ENCODE data around the gene MAPKAP1.

MAPKAP1 gene

DNA sequence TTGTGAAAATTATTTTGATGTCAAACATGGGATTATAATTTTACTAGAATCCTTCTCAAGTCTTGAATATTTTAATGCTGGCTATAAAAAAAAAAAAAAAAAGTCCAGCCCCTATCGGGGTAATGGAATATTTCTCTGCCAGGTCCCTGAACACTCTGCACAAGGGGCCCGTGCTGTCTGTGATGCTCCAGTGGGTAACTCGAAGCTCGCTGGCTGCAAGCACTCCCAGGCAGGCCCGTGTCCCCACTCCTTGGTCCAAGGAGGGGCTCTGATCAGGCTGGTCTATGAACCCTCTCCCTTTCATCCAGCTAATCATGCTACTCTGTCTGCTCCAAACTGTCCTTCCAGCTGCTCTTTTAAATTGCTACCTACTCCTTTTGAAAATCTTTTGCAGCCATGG lies 264.6 kb downstream of the MAPKAP1 start:
- H3K27ac ChIP-seq = no peak overlapping the region
- DNase-seq (ENCODE audit: low read depth, low spot score) = no peak

DNA sequence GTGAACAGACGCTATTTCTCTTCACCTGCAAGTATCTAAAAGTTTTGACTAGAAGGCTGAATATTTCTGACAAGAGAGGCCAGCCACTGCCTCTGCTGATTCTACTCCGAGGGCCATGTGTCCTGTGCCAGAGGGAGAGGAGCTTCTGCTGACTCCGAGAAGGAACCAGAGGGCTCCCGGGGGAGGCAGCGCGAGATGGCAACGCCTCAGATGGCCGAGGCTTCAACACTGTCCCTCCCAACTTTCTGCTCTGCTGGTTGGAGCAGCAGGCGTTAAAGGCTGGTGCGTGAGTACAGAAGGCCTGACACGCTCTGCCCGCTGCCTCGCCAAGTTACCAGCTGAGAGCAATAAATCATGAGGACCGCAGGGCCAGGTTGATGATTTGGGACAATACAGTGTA lies 266.6 kb downstream of the MAPKAP1 start:
- no peak overlapping the region for H3K27ac ChIP-seq
- DNase-seq (ENCODE audit: low read depth, low spot score) = no peak

DNA sequence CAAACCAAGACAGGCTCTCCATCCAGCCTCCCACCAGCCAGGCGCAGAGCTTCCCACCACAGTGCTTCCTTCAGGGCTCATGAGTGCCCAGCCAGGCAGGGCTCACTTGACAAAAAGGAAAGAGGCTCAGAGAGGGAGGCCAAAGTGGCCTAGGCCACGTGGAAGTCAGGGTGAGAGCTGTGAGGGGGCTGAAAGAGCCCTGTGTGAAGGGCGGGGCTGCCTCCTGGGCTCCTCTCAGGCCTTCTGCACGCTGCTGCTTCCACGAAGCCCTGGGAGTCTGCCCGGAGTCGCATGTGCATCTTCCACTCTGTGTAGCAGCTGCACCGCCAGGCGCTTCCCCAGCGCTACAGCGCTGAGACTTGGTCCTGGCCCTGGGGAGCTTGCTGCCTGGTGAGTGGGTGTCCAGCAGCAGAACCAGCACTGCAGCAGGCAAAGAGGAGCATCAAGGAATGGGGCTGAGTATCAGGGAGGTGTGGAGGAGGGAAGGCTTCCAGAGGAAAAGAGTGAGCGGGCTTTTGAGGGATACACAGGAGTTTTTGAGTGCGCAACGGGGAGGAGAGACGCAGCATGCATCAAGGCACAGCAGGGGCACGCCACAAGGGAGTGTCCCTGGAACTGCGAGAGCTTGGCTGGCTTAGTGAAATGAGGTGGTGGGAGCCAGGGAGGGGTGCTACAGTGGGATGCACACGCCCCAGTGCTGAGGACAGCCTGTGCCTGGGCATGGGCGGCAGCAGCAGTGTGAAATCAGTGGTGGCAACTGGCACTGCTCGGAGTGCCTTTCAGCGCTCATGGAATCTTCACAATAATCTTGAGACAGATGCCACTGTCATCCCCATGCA lies 267.4 kb downstream of the MAPKAP1 start:
- no peak for DNase-seq (ENCODE audit: low read depth, low spot score)
- no peak overlapping the region for H3K27ac ChIP-seq

DNA sequence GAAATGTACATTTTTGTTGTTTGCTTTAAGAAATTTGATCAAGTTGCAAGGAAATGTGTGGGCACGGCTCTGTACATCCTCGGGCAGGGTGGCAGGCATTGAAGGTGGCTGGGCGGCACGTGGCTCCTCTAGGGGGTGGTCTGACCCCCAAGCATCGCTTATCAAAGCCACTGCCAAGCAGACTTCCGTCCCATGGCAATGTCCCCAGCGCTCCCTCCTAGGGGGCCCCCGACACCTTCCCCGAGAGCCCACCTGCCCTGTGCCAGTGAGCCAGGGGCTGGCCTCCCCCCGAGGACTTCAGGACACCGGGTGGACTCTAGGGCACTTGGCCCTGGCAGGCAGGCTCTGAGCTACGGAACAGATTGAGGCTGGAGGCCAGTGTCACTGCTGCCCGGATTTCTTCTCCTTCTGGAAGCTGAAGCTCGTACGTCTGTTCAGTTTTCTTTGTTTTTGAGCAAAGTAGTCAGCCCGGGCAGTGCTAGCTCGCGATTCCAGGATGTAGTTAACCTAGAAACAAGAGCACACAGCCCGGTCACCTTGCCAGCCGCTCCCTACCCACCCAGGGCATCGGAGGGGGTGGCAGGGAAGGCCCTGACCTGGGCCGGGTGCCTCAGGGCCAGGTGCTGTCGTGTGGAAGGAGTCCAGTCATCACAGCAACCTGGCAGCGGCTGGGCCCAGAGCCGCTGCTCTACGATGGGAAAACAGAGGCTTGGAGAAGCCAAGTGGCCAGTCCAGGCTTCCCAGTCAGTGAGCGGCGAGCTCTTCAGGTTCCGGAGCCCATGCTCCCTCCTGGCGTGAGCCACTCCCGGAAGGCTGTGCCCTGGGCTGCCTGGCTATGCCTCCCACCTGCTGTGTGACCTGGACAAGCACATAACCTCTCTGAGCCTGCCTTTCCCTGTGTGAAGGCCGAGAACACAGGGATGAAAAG lies 268.2 kb downstream of the MAPKAP1 start:
- no peak for DNase-seq (ENCODE audit: low read depth, low spot score)
- H3K27ac ChIP-seq = no peak overlapping the region

DNA sequence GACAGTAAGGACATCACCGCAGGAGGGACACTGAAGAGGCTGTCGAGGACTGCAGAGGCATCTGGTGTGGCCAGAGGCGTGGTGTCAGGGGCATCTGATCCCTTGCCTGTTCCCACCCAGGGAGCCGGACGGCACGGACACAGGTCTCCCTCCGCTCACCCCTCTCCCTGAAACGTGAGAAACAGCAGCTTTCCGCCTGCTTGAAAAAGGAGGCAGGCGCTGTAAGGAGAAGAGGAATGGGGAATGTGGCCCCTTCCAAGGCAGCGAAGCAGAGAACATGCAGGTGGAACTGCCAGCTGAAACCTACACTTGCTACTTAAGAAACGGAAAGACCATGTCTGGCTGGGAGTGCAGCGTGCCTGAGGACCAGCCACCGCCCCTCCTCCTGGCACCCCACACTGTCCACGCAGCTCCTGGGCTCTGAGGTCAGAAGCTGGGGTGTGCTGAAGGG lies 269.2 kb downstream of the MAPKAP1 start:
- no peak for DNase-seq (ENCODE audit: low read depth, low spot score)
- H3K27ac ChIP-seq = no peak overlapping the region

DNA sequence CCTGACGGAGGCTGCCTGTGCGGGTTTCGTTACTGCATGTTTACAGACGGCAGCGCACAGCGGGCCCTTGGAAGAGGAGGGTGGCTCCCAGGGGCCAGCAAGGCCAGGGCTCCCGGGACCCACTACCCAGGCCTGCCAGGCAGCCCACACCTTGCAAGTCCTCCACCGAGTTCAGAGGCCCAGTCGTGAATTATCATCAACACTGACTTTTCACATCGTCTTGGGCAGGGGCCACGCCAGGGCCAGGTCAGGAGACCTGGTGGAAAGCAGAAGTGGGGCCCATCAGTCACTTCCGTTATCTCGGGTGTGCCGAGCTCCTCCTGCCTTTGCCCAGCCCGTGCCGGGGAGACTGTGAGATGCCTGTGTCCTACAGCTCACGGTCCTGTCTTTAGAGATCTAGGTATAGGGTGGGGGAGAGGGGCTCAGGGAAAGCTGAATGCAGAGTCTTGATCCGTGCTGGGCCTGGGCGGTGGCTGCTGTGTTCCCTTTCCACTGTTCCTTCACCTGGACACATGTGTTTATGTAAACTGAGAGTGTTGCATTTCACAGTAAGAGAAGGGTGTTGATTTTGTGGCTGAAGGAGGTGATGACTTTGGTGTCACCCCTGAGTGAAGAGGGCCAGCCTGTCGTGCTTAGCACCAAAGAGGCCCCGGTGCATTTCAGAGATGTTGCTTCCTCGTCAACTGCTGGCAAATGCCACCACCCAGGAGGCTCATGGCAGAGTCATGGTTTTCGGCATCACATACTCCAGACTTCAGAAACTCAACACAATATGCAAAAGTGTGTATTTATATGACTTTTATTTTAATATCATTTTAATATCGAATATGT lies 270.2 kb downstream of the MAPKAP1 start:
- no peak overlapping the region for H3K27ac ChIP-seq
- DNase-seq (ENCODE audit: low read depth, low spot score) = no peak

DNA sequence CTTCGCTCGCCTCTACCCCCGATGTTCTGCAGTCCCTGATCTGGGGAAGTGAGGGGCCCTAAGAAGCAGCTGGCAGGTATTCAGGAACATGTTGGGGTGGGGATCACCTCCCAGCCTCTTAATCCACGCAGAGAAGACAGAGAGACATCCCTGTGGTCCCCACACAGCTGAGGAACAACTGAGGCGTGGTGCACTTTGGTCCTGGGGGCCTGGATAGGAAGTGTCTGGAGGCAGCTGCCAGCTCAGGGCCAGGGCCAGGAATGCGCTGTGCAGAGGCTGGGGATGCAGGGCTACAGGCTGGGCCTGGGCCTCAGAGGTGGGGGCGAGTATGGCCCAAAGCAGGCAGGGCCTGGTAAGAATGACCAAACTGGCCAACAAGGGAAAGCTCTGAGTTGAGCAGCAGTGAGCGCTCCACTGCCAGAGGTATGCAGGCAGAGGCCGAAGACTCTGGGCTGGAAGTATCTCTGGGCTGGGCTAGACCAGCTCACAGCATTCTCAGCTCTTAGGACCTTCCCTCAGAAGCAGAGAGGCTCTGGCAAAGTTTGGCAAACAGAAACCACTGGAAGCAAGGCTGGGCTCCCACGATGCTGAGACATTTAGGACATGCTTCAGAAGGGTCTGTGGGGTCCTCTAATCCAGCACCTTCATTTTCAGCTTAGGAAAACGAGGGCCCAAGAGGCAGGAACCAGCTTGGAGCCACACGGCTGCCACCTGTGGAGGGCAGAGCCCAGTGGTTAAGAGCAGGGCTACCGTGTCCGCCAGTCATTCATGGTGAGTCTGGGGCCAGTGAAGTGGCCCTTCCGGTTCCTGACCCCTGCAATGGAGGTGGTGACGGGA lies 271.0 kb downstream of the MAPKAP1 start:
- no peak overlapping the region for H3K27ac ChIP-seq
- no peak for DNase-seq (ENCODE audit: low read depth, low spot score)

DNA sequence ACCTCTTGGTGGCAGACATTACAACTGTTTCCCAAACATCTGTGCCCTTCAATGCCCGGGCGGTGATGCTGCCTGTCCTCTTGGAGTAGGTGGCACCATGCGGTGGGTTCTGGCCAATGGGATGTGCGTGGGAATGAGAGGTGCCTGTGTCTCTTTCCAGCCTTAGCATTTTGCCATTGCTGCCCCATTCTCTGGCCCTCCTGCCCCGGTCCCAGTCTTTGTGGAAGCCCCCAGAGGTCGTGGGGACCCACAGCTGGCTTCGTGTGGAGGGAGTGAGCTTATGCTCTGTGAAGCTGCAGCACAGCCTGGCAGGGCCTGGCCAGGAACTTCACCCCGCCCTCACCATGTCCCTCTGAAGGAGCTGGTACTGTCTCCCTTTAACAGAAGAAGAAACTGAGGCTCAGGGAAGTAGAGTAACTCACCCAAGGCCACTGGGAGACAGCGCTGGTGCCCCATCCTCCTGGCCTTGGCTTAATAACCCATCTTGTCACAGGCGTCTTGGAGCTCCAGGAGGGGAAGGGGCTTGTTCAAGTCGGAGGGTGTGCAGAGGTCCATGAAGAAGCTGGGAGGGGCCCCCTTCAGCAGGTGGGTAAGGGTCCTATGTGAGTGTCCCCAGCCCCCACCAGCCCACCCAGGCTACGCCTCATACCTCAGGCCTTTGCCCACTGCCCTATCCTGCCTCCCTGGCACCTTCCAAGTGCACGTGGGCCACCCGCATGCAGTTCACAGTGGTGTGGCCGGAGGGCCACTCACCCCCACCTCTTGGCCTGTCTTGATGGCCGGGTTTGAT lies 271.8 kb downstream of the MAPKAP1 start:
- no peak overlapping the region for H3K27ac ChIP-seq
- DNase-seq (ENCODE audit: low read depth, low spot score) = no peak

DNA sequence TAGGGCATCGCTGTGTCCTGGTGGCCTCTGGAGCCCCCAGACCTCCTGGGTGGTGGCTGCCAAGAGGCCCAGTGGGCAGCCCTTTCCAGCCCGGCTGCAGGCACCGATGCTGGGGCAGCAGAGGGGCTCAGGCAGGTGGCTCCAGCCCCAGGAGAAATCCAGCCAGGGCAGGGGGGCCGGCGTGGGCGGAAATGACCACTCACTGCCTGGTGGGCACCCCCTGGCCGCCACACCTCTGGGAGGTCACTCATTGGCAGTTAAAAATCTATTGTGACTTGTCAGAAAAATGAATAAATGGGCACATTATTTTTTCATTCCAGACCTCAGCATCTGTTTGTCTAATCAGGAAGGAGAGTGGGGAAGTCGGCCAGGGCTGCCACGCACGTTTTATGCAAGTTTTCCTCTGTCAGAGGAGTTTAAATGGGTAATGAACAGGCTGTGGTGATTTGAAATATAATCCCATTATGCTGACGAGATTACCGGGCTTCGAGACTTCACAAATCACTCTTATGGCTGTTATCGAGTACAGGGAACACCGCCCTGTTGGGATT lies 273.5 kb downstream of the MAPKAP1 start:
- no peak overlapping the region for H3K27ac ChIP-seq
- DNase-seq (ENCODE audit: low read depth, low spot score) = no peak

DNA sequence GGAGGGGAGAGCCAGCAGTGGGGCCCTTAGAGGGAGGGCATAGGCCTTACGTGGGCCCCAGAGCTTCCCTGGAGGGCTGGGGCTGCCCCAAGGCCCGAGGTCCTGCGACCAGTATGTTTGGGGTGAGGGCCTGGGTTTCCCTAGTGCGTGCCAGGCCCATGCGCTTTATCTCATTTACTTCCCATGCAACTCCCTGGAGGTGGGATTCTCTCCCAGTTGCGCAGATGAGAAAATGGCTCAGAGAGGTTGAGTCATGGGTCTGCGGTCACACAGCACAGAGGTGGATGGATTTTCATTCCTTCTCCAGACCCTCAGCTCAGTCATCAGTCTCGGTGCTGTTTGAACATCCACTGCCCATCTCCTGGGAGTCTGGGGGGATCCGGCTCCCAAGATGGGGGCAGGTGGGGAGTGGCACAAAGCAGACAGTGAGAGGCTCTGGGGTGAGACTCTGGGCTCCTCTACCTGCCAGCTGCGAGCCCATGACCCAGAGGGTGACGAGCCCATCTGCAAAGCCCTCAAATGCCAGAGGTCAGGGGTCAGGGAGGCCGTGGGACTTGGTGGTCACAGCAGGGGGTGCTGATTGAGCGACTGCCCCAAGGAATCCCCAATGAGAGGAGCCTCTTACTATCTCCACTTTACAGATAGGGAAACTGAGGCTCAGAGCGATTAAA lies 274.2 kb downstream of the MAPKAP1 start:
- H3K27ac ChIP-seq = no peak overlapping the region
- no peak for DNase-seq (ENCODE audit: low read depth, low spot score)

DNA sequence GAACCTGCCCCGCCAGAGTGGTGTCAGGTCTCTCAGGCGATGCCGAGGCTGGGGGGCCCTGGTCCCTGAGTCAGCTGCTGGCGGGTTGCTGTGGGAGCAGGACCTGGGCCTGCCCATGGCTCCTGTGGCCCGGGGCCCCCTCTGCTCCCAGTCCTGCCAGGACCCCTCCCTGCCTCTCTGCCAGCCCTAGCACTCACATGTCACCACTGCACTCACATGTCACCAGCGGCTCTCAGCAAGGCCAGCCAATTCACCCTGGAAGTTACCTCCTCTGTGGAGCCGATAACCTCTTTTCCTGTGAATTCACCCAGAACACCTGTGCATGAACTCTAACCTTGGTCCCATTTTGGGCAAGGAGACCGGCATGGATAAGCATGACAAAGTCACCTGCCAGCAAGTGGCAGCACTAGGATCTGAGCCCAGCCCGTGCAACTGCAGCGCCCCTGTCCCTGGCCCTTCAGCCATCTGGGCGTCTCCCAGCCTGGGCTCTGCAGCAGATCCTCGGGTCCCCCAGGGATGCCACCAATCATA lies 275.2 kb downstream of the MAPKAP1 start:
- DNase-seq (ENCODE audit: low read depth, low spot score) = no peak
- no peak overlapping the region for H3K27ac ChIP-seq

DNA sequence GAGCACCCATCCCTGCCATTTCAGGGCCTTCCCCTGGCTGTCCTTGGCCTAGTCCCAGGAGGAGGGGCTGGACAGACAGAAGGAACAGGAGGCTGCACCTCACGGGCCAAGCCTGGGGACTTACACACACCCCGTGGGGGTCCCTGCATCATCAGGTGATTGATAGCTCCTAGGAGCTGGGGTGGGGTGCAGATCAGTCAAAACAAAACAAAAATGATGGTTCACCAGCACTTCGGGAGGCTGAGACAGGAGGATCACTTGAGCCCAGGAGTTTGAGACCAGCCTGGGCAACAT lies 276.0 kb downstream of the MAPKAP1 start:
- H3K27ac ChIP-seq = no peak overlapping the region
- no peak for DNase-seq (ENCODE audit: low read depth, low spot score)

DNA sequence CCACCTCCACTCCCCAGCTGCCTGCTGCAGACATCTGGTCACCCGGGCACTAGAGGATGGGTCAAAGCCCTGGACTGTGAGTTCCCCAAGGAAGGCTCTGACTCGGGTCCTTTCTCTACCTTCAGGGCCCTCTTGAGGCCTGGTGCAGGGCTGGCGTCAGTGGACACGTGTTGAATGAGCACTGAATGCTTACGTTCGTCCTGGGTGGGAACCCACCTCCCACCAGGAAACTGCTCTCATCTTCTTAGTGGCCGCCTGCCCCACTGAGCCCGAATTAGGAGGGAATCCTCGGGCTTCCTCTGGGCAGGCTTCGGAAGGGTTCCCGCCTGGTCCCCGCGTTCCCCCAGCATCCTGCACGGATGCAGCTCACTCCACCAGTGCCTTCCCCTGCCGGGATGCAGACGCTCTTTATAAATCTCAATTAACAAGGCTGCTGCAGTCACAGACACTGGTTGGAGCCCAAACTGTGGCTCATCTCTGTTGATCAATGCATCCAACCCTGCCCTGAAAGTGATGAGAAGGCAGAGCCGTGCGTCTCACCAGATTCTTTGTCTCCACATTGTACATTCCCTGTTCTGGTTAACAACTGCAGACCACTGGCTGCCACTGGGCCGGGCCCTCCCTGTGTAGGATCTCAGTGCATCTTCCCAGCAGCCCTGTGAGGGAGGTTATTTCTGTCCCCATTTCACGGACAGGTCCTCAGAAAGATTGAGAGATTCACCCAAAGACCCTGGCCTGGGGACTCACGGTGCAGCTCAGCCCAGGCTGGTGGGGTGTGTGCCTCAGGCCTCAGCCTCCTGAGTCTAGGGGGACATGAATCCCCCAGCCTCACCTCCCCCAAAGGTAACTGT lies 276.6 kb downstream of the MAPKAP1 start:
- H3K27ac ChIP-seq = no peak overlapping the region
- no peak for DNase-seq (ENCODE audit: low read depth, low spot score)

DNA sequence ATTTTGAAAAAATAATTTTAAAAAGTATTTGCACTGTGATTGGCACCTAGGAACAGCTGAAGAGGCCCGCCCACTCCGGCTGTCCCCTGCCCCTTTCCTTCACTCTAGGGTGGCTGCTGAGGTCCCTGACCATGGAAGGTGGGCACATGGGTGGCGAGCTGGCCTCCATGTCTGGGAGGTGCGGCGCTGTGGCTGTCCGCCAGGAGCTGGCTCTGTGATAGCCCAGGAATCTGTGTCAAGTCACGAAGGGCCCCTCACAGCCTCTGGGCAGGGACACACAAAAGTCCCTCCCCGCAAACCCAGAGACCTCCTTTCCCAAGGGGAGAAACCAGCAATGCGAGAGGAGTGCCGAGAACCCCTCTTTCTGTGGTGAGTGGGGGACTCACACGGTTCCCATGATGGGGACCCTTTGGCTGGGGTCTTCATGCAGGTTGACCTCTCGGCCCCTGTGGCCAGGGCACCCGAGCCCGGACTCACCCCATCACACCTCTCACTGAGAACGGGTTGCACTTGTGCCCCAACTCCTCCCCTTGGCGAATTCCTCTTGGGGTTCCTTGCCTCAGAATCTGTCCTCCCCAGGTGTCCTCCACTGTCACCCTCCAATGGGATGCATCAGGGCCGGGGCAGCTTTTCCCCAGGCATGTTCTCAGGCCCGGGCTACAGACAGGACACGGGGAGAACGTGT lies 277.4 kb downstream of the MAPKAP1 start:
- H3K27ac ChIP-seq = no peak overlapping the region
- no peak for DNase-seq (ENCODE audit: low read depth, low spot score)

DNA sequence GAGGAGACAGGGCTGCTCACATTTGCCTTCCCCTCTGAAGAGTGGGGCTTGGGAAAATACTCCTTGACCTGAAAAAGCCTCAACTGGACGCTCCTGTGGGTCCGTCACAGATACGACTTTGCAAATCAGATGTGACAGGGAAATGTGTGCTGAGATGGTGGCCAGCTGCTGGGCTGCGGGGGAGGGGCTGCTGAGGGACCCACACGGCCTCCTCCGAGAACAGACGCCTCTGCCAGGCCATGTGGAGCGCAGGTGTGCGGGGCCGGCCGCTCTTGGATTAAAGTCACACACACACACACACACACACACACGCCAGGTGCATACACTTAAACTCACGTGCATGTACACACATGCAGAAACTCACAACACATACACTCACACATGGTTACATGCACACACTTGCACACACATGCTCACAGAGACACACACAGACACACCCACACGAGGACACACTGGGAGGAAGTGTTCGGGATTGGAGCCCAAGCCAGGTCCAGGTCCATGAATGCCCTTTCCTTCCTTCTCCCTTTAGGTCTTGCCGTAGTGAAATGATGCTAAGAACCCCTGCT lies 278.0 kb downstream of the MAPKAP1 start:
- DNase-seq (ENCODE audit: low read depth, low spot score) = no peak
- no peak overlapping the region for H3K27ac ChIP-seq
